Natural killer cell treated with Interleukin-12 subunit alpha and Interleukin-12 subunit beta and Interleukin-15 and Interleukin-18, amount 100 ng/mL, for 72 hours (primary cell): Measurements from ENCODE around the gene AGRN. TPM values are rescaled to one million over a fixed set of nuclear protein-coding genes. Genes with fewer than 3 reads are reported as not detected.

Experiments used
- total RNA-seq, 2 donors: library from RNA; stranded (reverse); gene quantifications; one replicate each; pipeline ENCODE4 v1.2.3, GENCODE V29; 2022

Gene AGRN
- total RNA-seq, 2 donors from 2014 or later = 9.3 to 9.4 TPM

Other genes with a start within 250 kb of the AGRN start
- not detected for gene SAMD11, start 96.2 kb upstream of the AGRN start, total RNA-seq
- gene NOC2L, start 60.9 kb upstream of the AGRN start, total RNA-seq = 100 to 1,000 TPM; 113 to 143 TPM
- gene KLHL17, start 59.5 kb upstream of the AGRN start, total RNA-seq = 10 to 100 TPM; 19.0 to 27.9 TPM
- 1 to 10 TPM; 1.4 TPM for gene PLEKHN1, start 53.6 kb upstream of the AGRN start, total RNA-seq
- not detected for gene PERM1, start 38.0 kb upstream of the AGRN start, total RNA-seq
- not detected for gene HES4, start 20.0 kb upstream of the AGRN start, total RNA-seq
- gene ISG15, start 6.6 kb upstream of the AGRN start, total RNA-seq = 10 to 100 TPM; 15.2 to 44.3 TPM
- not detected for gene RNF223, start 54.2 kb downstream of the AGRN start, total RNA-seq
- 10 to 100 TPM; 18.6 to 37.1 TPM for gene C1orf159, start 96.0 kb downstream of the AGRN start, total RNA-seq
- gene TTLL10, start 153.8 kb downstream of the AGRN start, total RNA-seq = under 1 TPM in 1 of 2 donors, not detected in 1; 0.31 TPM
- gene TNFRSF18, start 186.5 kb downstream of the AGRN start, total RNA-seq = 100 to 1,000 TPM; 295 to 591 TPM
- gene TNFRSF4, start 194.0 kb downstream of the AGRN start, total RNA-seq = 100 to 1,000 TPM in 1 of 2 donors, 10 to 100 TPM in 1; 56.8 to 305 TPM
- gene SDF4, start 211.9 kb downstream of the AGRN start, total RNA-seq = 100 to 1,000 TPM; 243 to 251 TPM
- 10 to 100 TPM; 23.8 to 28.1 TPM for gene B3GALT6, start 212.1 kb downstream of the AGRN start, total RNA-seq
- 1 to 10 TPM; 5.2 to 5.6 TPM for gene C1QTNF12, start 226.6 kb downstream of the AGRN start, total RNA-seq